ENCODE results near the gene SDK2. TPM values are rescaled to one million over a fixed set of nuclear protein-coding genes. Genes with fewer than 3 reads are reported as not detected.

SDK2 gene
- total and polyA plus RNA-seq, 9 of the 15 experiments (the other 6 are each of a cell fraction or from before 2014, with no cell fraction given), result 0.04 TPM; not detected in 8

DNA sequence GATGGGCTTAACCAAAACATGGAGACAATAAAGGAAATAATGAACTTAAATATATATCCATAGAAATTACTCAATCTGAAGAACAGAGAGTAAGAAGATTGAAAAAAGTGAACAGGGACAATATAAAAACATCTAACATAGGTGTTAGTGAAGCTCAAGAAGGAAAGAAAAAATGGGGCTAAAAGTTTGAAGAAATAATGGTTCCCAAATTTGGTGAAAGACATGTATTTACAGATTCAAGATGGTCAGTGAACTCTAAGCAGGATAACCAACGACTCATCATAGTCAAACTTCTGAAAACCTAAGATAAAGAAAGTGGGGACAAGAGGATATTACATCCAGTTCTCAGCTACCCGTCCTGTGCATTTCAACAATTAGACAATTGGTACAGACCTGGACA, 22.6 kb downstream of the SDK2 start:
- no TSS peak for BruUV-seq (replicated peaks)
- Histone ChIP-seq H3K9me1 (ENCODE audit: control insufficient read depth, insufficient read depth, low read length) (no peaks in the 10 kb centered on the region), H3K27ac (ENCODE audit: extremely low read depth, low read depth, low read length) (no peak overlapping the region), H3K79me2 (ENCODE audit: control insufficient read depth, insufficient read depth, low read length) (no peaks in the 10 kb centered on the region), H3K9me3 (replicated peaks; ENCODE audit: control insufficient read depth, insufficient read depth, low read depth, low read length) (no peaks in the 10 kb centered on the region), H2AFZ (ENCODE audit: low read depth, low read length) (no peak overlapping the region), H3K27me3 (ENCODE audit: control insufficient read depth in 2 of 2, insufficient read depth in 2 of 2, low read length in 2 of 2) (peaks cover 0 to 5% of the 10 kb centered on the region in 2 experiments; a peak in 1 of 5 replicates), H3K4me2 (ENCODE audit: insufficient read depth, low read length) (no peak overlapping the region), H3K36me3 (ENCODE audit: control insufficient read depth, insufficient read depth, low read length) (no peaks in the 10 kb centered on the region), H4K20me1 (replicated peaks; ENCODE audit: control insufficient read depth, insufficient read depth, low read length) (no peaks in the 10 kb centered on the region), H3K4me1 (replicated peaks in 1 of 2; ENCODE audit: control insufficient read depth in 2 of 2, insufficient read depth in 2 of 2, low read length in 2 of 2) (no peaks in the 10 kb centered on the region), H3K4me3 (no peak overlapping the region), H3K9ac (ENCODE audit: insufficient read depth in 1 of 2, low read depth in 2 of 2, low read length in 2 of 2) (no peak overlapping the region)
- DNase-seq (ENCODE audit: extremely low read depth in 1 of 4, low spot score in 3 of 4), result no peak
- no peak for FAIRE-seq
- ChIA-PET CTCF (ENCODE audit: low intra/inter-chr PET ratio) (no interaction called here), POLR2A (no interaction called here)
- TF ChIP-seq TFAM (CRISPR knock-in tag; conservative IDR thresholded peaks at IDR 0.05) (no peak), ZNF143 (CRISPR knock-in tag; IDR thresholded peaks at IDR 0.05) (no peak), FOXA1 (IDR thresholded peaks at IDR 0.05; ENCODE audit: borderline replicate concordance) (no peak), CCNT2 (IDR thresholded peaks at IDR 0.05; ENCODE audit: borderline replicate concordance, extremely low read depth, insufficient read length, low read depth, low read length) (no peak), XRCC4 (IDR thresholded peaks at IDR 0.05; ENCODE audit: extremely low read depth, insufficient read depth, insufficient read length) (no peak), TAF1 (IDR thresholded peaks at IDR 0.05; ENCODE audit: control insufficient read depth, extremely low read depth, insufficient read depth, low read length, severe bottlenecking) (no peak), PHTF2 (CRISPR knock-in tag; IDR thresholded peaks at IDR 0.05) (no peak), KLF10 (CRISPR knock-in tag; IDR thresholded peaks at IDR 0.05) (no peak)
- TF ChIP-seq, protein P1, sequence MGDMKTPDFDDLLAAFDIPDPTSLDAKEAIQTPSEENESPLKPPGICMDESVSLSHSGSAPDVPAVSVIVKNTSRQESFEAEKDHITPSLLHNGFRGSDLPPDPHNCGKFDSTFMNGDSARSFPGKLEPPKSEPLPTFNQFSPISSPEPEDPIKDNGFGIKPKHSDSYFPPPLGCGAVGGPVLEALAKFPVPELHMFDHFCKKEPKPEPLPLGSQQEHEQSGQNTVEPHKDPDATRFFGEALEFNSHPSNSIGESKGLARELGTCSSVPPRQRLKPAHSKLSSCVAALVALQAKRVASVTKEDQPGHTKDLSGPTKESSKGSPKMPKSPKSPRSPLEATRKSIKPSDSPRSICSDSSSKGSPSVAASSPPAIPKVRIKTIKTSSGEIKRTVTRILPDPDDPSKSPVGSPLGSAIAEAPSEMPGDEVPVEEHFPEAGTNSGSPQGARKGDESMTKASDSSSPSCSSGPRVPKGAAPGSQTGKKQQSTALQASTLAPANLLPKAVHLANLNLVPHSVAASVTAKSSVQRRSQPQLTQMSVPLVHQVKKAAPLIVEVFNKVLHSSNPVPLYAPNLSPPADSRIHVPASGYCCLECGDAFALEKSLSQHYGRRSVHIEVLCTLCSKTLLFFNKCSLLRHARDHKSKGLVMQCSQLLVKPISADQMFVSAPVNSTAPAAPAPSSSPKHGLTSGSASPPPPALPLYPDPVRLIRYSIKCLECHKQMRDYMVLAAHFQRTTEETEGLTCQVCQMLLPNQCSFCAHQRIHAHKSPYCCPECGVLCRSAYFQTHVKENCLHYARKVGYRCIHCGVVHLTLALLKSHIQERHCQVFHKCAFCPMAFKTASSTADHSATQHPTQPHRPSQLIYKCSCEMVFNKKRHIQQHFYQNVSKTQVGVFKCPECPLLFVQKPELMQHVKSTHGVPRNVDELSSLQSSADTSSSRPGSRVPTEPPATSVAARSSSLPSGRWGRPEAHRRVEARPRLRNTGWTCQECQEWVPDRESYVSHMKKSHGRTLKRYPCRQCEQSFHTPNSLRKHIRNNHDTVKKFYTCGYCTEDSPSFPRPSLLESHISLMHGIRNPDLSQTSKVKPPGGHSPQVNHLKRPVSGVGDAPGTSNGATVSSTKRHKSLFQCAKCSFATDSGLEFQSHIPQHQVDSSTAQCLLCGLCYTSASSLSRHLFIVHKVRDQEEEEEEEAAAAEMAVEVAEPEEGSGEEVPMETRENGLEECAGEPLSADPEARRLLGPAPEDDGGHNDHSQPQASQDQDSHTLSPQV (IDR thresholded peaks at IDR 0.05), result no peak
- TF ChIP-seq, protein P2, sequence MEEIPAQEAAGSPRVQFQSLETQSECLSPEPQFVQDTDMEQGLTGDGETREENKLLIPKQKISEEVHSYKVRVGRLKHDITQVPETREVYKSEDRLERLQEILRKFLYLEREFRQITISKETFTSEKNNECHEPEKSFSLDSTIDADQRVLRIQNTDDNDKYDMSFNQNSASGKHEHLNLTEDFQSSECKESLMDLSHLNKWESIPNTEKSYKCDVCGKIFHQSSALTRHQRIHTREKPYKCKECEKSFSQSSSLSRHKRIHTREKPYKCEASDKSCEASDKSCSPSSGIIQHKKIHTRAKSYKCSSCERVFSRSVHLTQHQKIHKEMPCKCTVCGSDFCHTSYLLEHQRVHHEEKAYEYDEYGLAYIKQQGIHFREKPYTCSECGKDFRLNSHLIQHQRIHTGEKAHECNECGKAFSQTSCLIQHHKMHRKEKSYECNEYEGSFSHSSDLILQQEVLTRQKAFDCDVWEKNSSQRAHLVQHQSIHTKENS (CRISPR knock-in tag; IDR thresholded peaks at IDR 0.05), result no peak
- intact Hi-C loops (cut with micrococcal nuclease) (no loop called here), in situ Hi-C loops (cut with MboI) (no loop called here)
- ATAC-seq, result no peak
- 0% methylated on average over 2 of the region's 2 CpGs for WGBS (ENCODE audit: insufficient coverage, low coverage, missing lambda C conversion rate)

All from K562 (cell line).